Nephron progenitor cell (in vitro differentiated cells): ENCODE data around the gene TAB2.

Experiments
- DNase-seq: peaks from one replicate; pipeline ENCODE4 v3.0.0; 2021
- H3K27ac Mint-ChIP-seq: 2 replicates; pipeline ENCODE4 v1.8.0; 2021; ENCODE audit warnings: mild to moderate bottlenecking, moderate library complexity, mixed read lengths
- H3K27me3 Mint-ChIP-seq: 2 replicates; pipeline ENCODE4 v1.8.0; 2021; ENCODE audit warnings: mild to moderate bottlenecking, low read depth, mixed read lengths; ENCODE audit not compliant: poor library complexity
- H3K36me3 Mint-ChIP-seq: 2 replicates; pipeline ENCODE4 v1.8.0; 2021; ENCODE audit warnings: low read depth, mixed read lengths
- H3K4me1 Mint-ChIP-seq: 2 replicates; pipeline ENCODE4 v1.8.0; 2021; ENCODE audit warnings: mixed read lengths
- H3K4me3 Mint-ChIP-seq: 2 replicates; pipeline ENCODE4 v1.8.0; 2021; ENCODE audit warnings: mild to moderate bottlenecking, moderate library complexity, mixed read lengths
- H3K9me3 Mint-ChIP-seq: 2 replicates; pipeline ENCODE4 v1.8.0; 2021; ENCODE audit warnings: mild to moderate bottlenecking, moderate library complexity, mixed read lengths
- CTCF ChIP-seq: fragments of 200-600 bp; sonication (generic); IDR thresholded peaks from 2 replicates; pipeline ENCODE4 v1.5.0; 2021; ENCODE audit warnings: antibody characterized with exemption

Gene TAB2

GRCh38 chr6:149335924-149336608 lies 18.6 kb downstream of the TAB2 start:
- H3K4me1 Mint-ChIP-seq = peaks cover 50% of the 10 kb centered on the region
- TF ChIP-seq CTCF = no peak
- no peak overlapping the region for H3K4me3 Mint-ChIP-seq
- peak overlapping the region; percentile 24 for H3K27ac Mint-ChIP-seq
- DNase-seq = no peak
- no peaks in the 10 kb centered on the region for H3K27me3 Mint-ChIP-seq
- H3K9me3 Mint-ChIP-seq = no peaks in the 10 kb centered on the region
- peaks cover 11% of the 10 kb centered on the region for H3K36me3 Mint-ChIP-seq

- Mint-ChIP-seq H3K36me3 (peaks cover 11% of the 10 kb centered on the region), H3K9me3 (no peaks in the 10 kb centered on the region), H3K27ac (peak overlapping the region; percentile 24), H3K4me1 (peaks cover 46% of the 10 kb centered on the region), H3K4me3 (no peak overlapping the region), H3K27me3 (no peaks in the 10 kb centered on the region)
- DNase-seq = no peak
- TF ChIP-seq CTCF = no peak
Measured at GRCh38 chr6:149336609-149336928, 19.1 kb downstream of the TAB2 start.

GRCh38 chr6:149337320-149337719 lies 19.8 kb downstream of the TAB2 start:
- DNase-seq = no peak
- no peak for TF ChIP-seq CTCF
- H3K27me3 Mint-ChIP-seq = no peaks in the 10 kb centered on the region
- peaks cover 38% of the 10 kb centered on the region for H3K4me1 Mint-ChIP-seq
- no peaks in the 10 kb centered on the region for H3K9me3 Mint-ChIP-seq
- H3K36me3 Mint-ChIP-seq = peaks cover 11% of the 10 kb centered on the region
- H3K4me3 Mint-ChIP-seq = no peak overlapping the region
- no peak overlapping the region for H3K27ac Mint-ChIP-seq

- no peak for TF ChIP-seq CTCF
- no peak overlapping the region for H3K27ac Mint-ChIP-seq
- H3K36me3 Mint-ChIP-seq = peaks cover 11% of the 10 kb centered on the region
- H3K9me3 Mint-ChIP-seq = no peaks in the 10 kb centered on the region
- H3K27me3 Mint-ChIP-seq = no peaks in the 10 kb centered on the region
- no peak overlapping the region for H3K4me3 Mint-ChIP-seq
- DNase-seq = no peak
- peaks cover 13% of the 10 kb centered on the region for H3K4me1 Mint-ChIP-seq
Measured at GRCh38 chr6:149340200-149340599, 22.7 kb downstream of the TAB2 start.

GRCh38 chr6:149342525-149342924 lies 25.0 kb downstream of the TAB2 start:
- Mint-ChIP-seq H3K27ac (no peak overlapping the region), H3K9me3 (no peaks in the 10 kb centered on the region), H3K36me3 (peaks cover 19% of the 10 kb centered on the region), H3K4me1 (no peaks in the 10 kb centered on the region), H3K27me3 (no peaks in the 10 kb centered on the region), H3K4me3 (no peak overlapping the region)
- TF ChIP-seq CTCF = no peak
- no peak for DNase-seq

GRCh38 chr6:149343501-149343900 lies 26.0 kb downstream of the TAB2 start:
- DNase-seq = no peak
- Mint-ChIP-seq H3K36me3 (peaks cover 19% of the 10 kb centered on the region), H3K27me3 (no peaks in the 10 kb centered on the region), H3K9me3 (no peaks in the 10 kb centered on the region), H3K27ac (no peak overlapping the region), H3K4me1 (no peaks in the 10 kb centered on the region), H3K4me3 (no peak overlapping the region)
- no peak for TF ChIP-seq CTCF
